ENCODE measurements around the gene HSD17B8.

HSD17B8 gene

GRCh38 chr6:33173535-33174180 is 30.8 kb upstream of the HSD17B8 start:
- H3K4me3 ChIP-seq (ENCODE audit: low read depth, low read length) = no peak overlapping the region
- DNase-seq (ENCODE audit: low read depth) = no peak
- TF ChIP-seq MYC (IDR thresholded peaks at IDR 0.05; ENCODE audit: low read depth, low read length) = no peak
- no peak for TF ChIP-seq POLR2A (IDR thresholded peaks at IDR 0.05; ENCODE audit: extremely low read depth, insufficient read length)
- TF ChIP-seq MAX (IDR thresholded peaks at IDR 0.05; ENCODE audit: low read depth, low read length) = no peak
- TF ChIP-seq, protein P1, sequence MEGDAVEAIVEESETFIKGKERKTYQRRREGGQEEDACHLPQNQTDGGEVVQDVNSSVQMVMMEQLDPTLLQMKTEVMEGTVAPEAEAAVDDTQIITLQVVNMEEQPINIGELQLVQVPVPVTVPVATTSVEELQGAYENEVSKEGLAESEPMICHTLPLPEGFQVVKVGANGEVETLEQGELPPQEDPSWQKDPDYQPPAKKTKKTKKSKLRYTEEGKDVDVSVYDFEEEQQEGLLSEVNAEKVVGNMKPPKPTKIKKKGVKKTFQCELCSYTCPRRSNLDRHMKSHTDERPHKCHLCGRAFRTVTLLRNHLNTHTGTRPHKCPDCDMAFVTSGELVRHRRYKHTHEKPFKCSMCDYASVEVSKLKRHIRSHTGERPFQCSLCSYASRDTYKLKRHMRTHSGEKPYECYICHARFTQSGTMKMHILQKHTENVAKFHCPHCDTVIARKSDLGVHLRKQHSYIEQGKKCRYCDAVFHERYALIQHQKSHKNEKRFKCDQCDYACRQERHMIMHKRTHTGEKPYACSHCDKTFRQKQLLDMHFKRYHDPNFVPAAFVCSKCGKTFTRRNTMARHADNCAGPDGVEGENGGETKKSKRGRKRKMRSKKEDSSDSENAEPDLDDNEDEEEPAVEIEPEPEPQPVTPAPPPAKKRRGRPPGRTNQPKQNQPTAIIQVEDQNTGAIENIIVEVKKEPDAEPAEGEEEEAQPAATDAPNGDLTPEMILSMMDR (IDR thresholded peaks at IDR 0.05; ENCODE audit: low read depth, low read length) = no peak

- no peak overlapping the region for H3K4me3 ChIP-seq (ENCODE audit: low read depth, low read length)
- no peak for TF ChIP-seq POLR2A (IDR thresholded peaks at IDR 0.05; ENCODE audit: extremely low read depth, insufficient read length)
- no peak for TF ChIP-seq MAX (IDR thresholded peaks at IDR 0.05; ENCODE audit: low read depth, low read length)
- TF ChIP-seq, protein P1 (IDR thresholded peaks at IDR 0.05; ENCODE audit: low read depth, low read length) = no peak
- TF ChIP-seq MYC (IDR thresholded peaks at IDR 0.05; ENCODE audit: low read depth, low read length) = no peak
- no peak for DNase-seq (ENCODE audit: low read depth)
Measured at GRCh38 chr6:33174784-33175183, 29.7 kb upstream of the HSD17B8 start.

GRCh38 chr6:33175436-33176069 is 28.9 kb upstream of the HSD17B8 start:
- H3K4me3 ChIP-seq (ENCODE audit: low read depth, low read length) = no peak overlapping the region
- DNase-seq (ENCODE audit: low read depth) = no peak
- no peak for TF ChIP-seq MAX (IDR thresholded peaks at IDR 0.05; ENCODE audit: low read depth, low read length)
- no peak for TF ChIP-seq MYC (IDR thresholded peaks at IDR 0.05; ENCODE audit: low read depth, low read length)
- TF ChIP-seq POLR2A (IDR thresholded peaks at IDR 0.05; ENCODE audit: extremely low read depth, insufficient read length) = no peak
- TF ChIP-seq, protein P1 (IDR thresholded peaks at IDR 0.05; ENCODE audit: low read depth, low read length) = no peak

DNA sequence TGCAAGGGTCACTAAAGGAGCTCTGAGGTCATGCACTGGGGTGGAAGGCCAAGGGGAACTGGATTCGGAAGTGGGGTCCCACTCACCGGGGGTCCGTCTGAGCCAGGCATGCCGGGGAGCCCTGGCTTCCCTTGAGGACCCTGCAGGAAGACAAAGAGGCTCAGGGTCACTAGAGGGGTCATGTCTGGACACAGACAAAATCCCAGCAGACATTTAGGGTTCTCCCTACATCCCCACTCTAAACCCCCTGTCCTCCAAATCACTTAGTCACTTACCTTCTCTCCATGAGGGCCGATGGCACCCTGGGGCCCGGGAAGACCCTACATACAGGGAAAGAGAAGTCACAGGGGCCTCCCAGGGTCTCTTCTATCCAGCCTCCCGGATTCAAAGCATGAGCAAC is 27.5 kb upstream of the HSD17B8 start:
- H3K4me3 ChIP-seq (ENCODE audit: low read depth, low read length) = no peak overlapping the region
- DNase-seq (ENCODE audit: low read depth) = no peak
- no peak for TF ChIP-seq POLR2A (IDR thresholded peaks at IDR 0.05; ENCODE audit: extremely low read depth, insufficient read length)
- no peak for TF ChIP-seq MYC (IDR thresholded peaks at IDR 0.05; ENCODE audit: low read depth, low read length)

GRCh38 chr6:33177552-33178446 is 26.7 kb upstream of the HSD17B8 start:
- no peak overlapping the region for H3K4me3 ChIP-seq (ENCODE audit: low read depth, low read length)
- DNase-seq (ENCODE audit: low read depth) = no peak
- TF ChIP-seq POLR2A (IDR thresholded peaks at IDR 0.05; ENCODE audit: extremely low read depth, insufficient read length) (no peak), MYC (IDR thresholded peaks at IDR 0.05; ENCODE audit: low read depth, low read length) (no peak), MAX (IDR thresholded peaks at IDR 0.05; ENCODE audit: low read depth, low read length) (no peak)
- TF ChIP-seq, protein P1 (IDR thresholded peaks at IDR 0.05; ENCODE audit: low read depth, low read length) = no peak

Measured in NB4 (cell line).